Mucosa of rectum (tissue), 2 donors: ENCODE data around the gene UBE2K.

ENCODE experiments used
- H3K27ac ChIP-seq, 2 donors: one replicate each; pipeline ENCODE4 v1.7.0; 2013; ENCODE audit warnings: inconsistent platforms in 2 of 2, low read depth in 2 of 2, low read length in 2 of 2
- H3K27me3 ChIP-seq, 2 donors: one replicate each; pipeline ENCODE4 v1.7.0; 2013; ENCODE audit warnings: low read length in 2 of 2; ENCODE audit not compliant: control insufficient read depth in 2 of 2, insufficient read depth in 2 of 2
- H3K36me3 ChIP-seq, 2 donors: one replicate each; pipeline ENCODE4 v1.7.0; 2013; ENCODE audit warnings: low read length in 2 of 2; ENCODE audit not compliant: control insufficient read depth in 2 of 2, insufficient read depth in 2 of 2
- H3K4me1 ChIP-seq, 2 donors: one replicate each; pipeline ENCODE4 v1.7.0; 2013; ENCODE audit warnings: low read length in 2 of 2, mild to moderate bottlenecking in 1 of 2; ENCODE audit not compliant: control insufficient read depth in 2 of 2, insufficient read depth in 2 of 2
- H3K4me3 ChIP-seq, 2 donors: one replicate each; pipeline ENCODE4 v1.7.0; 2013; ENCODE audit warnings: low read length in 2 of 2
- H3K9ac ChIP-seq, 2 donors: one replicate each; pipeline ENCODE4 v1.7.0; 2013; ENCODE audit warnings: low read length in 2 of 2, low read depth in 1 of 2, mild to moderate bottlenecking in 1 of 2
- H3K9me3 ChIP-seq, 2 donors: one replicate each; pipeline ENCODE4 v1.7.0; 2013; ENCODE audit warnings: low read length in 2 of 2; ENCODE audit not compliant: control insufficient read depth in 2 of 2
- donor health status: healthy.
- donor health status: Normal muscosa, but diverticular disease.

Gene UBE2K

DNA sequence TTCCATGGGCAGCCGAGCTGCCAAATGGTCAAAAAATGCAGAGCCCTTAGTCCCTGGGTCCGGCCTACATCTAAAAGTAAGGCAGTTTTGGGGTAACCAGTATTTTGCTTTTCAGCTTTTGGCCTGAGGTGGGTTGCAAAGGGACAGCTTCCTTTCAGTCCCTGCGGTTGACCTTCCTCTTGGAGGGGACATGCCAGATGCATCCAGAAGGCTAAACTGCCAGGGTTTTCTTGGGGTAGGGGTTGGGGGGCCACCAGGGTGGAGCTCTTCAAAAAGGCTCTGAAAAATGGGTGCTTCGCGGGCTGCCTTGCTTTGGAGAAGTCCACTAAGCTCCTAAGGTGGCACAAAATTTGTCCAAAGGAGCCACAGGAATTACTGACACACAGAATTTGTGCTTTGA, 120.7 kb downstream of the UBE2K start:
- H3K9ac ChIP-seq = no peak overlapping the region
- H3K27ac ChIP-seq = no peak overlapping the region
- H3K9me3 ChIP-seq = no peaks in the 10 kb centered on the region
- H3K27me3 ChIP-seq = no peaks in the 10 kb centered on the region
- H3K36me3 ChIP-seq = peaks cover 3 to 4% of the 10 kb centered on the region in 2 donors
- no peak overlapping the region for H3K4me3 ChIP-seq
- no peaks in the 10 kb centered on the region for H3K4me1 ChIP-seq

DNA sequence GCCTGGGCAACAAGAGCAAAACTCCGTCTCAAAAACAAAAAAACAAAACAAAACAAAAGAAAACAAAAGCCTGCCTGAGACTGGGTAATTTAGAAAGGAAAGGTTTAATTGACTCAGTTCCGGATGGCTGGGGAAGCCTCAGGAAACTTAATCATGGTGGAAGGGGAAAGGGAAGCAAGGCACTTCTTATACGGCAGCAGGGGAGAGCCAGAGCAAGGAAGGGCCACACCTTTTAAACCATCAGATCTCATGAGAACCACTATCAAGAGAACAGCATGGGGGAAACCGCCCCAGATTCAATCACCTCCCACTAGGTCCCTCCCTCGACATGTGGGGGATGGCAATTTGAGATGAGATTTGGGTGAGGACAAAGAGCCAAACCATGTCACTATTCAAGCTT, 122.2 kb downstream of the UBE2K start:
- Histone ChIP-seq H3K9ac (no peak overlapping the region), H3K9me3 (no peaks in the 10 kb centered on the region), H3K27me3 (no peaks in the 10 kb centered on the region), H3K36me3 (peaks cover 9% of the 10 kb centered on the region in 2 donors), H3K4me1 (no peaks in the 10 kb centered on the region), H3K27ac (no peak overlapping the region), H3K4me3 (no peak overlapping the region)

DNA sequence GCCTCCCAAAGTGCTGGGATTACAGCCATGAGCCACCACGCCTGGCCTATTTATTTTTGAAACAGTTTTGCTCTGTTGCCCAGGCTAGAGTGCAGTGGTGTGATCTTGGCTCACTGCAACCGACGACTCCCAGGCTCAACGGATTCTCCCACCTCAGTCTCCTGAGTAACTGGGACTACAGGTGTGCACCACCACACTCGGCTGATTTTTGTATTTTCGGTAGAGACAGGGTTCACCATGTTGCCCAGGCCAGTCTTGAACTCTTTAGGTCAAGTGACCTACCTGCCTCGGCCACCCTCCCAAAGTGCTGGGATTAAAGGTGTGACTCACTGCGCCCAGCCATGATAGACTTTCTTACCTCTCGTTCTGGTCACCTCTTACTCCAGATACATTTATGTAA, 124.0 kb downstream of the UBE2K start:
- H3K9ac ChIP-seq = no peak overlapping the region
- H3K27ac ChIP-seq = no peak overlapping the region
- H3K4me1 ChIP-seq = no peaks in the 10 kb centered on the region
- H3K4me3 ChIP-seq = no peak overlapping the region
- H3K27me3 ChIP-seq = no peaks in the 10 kb centered on the region
- H3K36me3 ChIP-seq = peaks cover 11 to 14% of the 10 kb centered on the region in 2 donors
- no peaks in the 10 kb centered on the region for H3K9me3 ChIP-seq

DNA sequence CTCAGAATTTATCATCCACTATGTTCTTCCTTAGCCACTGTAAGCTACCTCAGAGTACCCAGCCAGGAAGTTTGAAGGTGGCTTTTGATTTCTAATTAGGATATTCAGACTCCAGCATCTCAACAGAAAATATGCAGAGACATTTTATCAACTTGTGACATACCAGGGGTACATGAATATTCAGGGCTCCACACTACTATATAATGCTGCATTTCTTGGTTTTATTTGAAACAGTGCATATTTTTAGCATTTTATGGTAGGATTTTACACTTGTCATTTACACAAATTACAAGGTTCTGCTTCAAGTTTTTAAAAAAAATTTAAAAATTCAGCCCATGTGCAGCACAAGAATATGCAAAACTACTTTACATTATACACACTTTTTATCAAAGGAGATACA, 124.7 kb downstream of the UBE2K start:
- H3K9me3 ChIP-seq = no peaks in the 10 kb centered on the region
- no peaks in the 10 kb centered on the region for H3K4me1 ChIP-seq
- H3K27ac ChIP-seq = no peak overlapping the region
- peaks cover 11 to 14% of the 10 kb centered on the region in 2 donors for H3K36me3 ChIP-seq
- no peaks in the 10 kb centered on the region for H3K27me3 ChIP-seq
- no peak overlapping the region for H3K4me3 ChIP-seq
- H3K9ac ChIP-seq = no peak overlapping the region

DNA sequence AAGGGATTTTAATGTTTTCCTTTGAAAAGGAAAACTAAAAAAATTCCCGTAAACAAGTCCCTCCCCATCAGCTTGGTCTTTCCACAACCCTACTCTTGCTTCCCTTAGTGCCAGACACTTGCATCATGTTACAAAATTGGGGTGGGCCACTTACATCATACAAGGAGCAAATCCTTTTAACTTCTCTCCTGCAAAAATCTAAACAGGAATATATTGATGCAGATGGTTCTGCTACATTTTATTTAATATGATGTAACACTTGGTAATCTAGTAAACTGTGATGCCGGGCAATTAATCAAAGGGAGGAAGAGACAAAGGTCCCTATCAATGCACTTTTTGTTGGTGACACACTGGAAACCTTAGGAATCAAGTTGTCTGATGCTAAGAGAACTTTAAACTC, 125.3 kb downstream of the UBE2K start:
- H3K4me3 ChIP-seq = no peak overlapping the region

DNA sequence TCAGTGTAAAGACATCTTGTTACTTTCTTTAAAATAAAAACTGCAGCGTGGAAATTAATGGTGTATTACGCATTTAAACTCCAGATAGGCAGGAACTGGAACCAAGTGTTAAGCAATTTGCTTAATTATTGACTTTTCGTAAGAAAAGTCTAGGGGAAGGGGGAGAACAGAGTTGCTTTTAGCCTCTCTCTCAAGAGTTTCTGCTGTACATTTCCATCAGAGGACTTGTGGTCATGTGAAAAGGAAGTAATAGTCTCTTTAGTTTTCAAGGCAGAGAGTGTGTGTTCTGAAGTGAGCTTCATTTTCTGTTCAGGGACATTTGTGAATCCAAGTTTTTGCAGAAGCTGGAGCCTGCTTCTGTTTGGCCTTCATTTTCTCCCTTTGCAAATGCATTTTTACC, 127.2 kb downstream of the UBE2K start:
- Histone ChIP-seq H3K27ac (no peak overlapping the region), H3K4me1 (no peaks in the 10 kb centered on the region), H3K9me3 (no peaks in the 10 kb centered on the region), H3K27me3 (no peaks in the 10 kb centered on the region), H3K36me3 (peaks cover 21 to 24% of the 10 kb centered on the region in 2 donors), H3K9ac (no peak overlapping the region), H3K4me3 (no peak overlapping the region)

More for the DNA sequence above, 125.3 kb downstream of the UBE2K start:
- Histone ChIP-seq H3K9ac (no peak overlapping the region), H3K36me3 (peaks cover 14 to 16% of the 10 kb centered on the region in 2 donors), H3K27me3 (no peaks in the 10 kb centered on the region), H3K9me3 (no peaks in the 10 kb centered on the region), H3K27ac (no peak overlapping the region), H3K4me1 (no peaks in the 10 kb centered on the region)

DNA sequence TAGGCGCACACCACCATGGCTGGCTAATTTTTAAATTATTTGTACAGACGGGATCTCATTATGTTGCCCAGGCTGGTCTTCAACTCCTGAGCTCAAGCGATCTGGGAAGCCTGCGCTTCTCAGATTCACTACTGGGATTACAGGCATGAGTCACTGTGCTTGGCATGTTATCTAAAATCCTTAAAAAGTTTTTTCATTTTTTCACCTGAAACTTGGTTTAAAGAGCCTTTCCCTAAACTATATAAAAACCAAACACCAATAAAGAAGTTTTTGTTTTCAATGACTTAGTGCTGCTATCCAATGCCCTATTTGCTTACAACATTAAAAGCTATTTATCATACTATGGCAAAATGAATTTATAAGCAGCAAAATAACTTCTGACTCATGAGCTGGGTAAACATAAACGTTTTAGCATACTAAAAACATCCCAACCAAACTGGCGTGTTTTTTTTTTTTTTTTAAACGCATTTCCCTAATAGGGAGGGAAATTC, 127.8 kb downstream of the UBE2K start:
- Histone ChIP-seq H3K27me3 (no peaks in the 10 kb centered on the region), H3K9ac (no peak overlapping the region), H3K4me3 (no peak overlapping the region), H3K9me3 (no peaks in the 10 kb centered on the region), H3K4me1 (no peaks in the 10 kb centered on the region), H3K36me3 (peaks cover 25% of the 10 kb centered on the region in 2 donors), H3K27ac (no peak overlapping the region)
